SU-DHL-6 (cell line): ENCODE results near the gene ASIC3.

ENCODE experiments used
- H2AFZ ChIP-seq: fragments of 200-600 bp; sonication (generic); 2 replicates; pipeline ENCODE4 v1.6.1; 2014; ENCODE audit warnings: low read depth, mild to moderate bottlenecking, moderate library complexity, mixed read lengths, antibody characterized with exemption, low read length; ENCODE audit not compliant: severe bottlenecking
- H3F3A ChIP-seq: fragments of 200-600 bp; shearing (Covaris generic); 2 replicates; pipeline ENCODE4 v1.6.0; 2016; ENCODE audit warnings: antibody characterized with exemption, mild to moderate bottlenecking; ENCODE audit not compliant: insufficient read depth
- H3K27ac ChIP-seq: fragments of 200-600 bp; sonication (generic); 2 replicates; pipeline ENCODE4 v1.5.1; 2016; ENCODE audit warnings: low read depth, mild to moderate bottlenecking, low read length, moderate library complexity, mixed read lengths
- H3K27me3 ChIP-seq: fragments of 200-600 bp; sonication (generic), shearing (Covaris generic); 2 replicates; pipeline ENCODE4 v1.6.0; 2014; ENCODE audit warnings: mild to moderate bottlenecking, low read length
- H3K36me3 ChIP-seq: fragments of 200-600 bp; sonication (generic); 2 replicates; pipeline ENCODE4 v1.6.1; 2014; ENCODE audit warnings: mild to moderate bottlenecking, low read length, mixed read lengths
- H3K4me2 ChIP-seq: fragments of 300-600, 200-600 bp; shearing (Covaris generic), sonication (generic); 2 replicates; pipeline ENCODE4 v1.6.0; 2014; ENCODE audit warnings: low read length, low read depth, mild to moderate bottlenecking; ENCODE audit not compliant: poor library complexity, severe bottlenecking
- H3K4me3 ChIP-seq: fragments of 200-600 bp; sonication (generic); 2 replicates; pipeline ENCODE4 v1.5.1; 2014; ENCODE audit warnings: antibody characterized with exemption, low read length, mild to moderate bottlenecking, mixed read lengths; ENCODE audit not compliant: insufficient read depth, poor library complexity, severe bottlenecking
- H3K79me2 ChIP-seq: fragments of 200-600 bp; sonication (generic); 2 replicates; pipeline ENCODE4 v1.6.1; 2014; ENCODE audit warnings: mild to moderate bottlenecking, low read length, moderate library complexity; ENCODE audit not compliant: insufficient read depth
- H3K9ac ChIP-seq: fragments of 200-600 bp; sonication (generic); 2 replicates; pipeline ENCODE4 v1.7.0; 2014; ENCODE audit warnings: mild to moderate bottlenecking, low read length
- H3K9me2 ChIP-seq: fragments of 200-600 bp; sonication (generic); replicated peaks from 2 replicates; pipeline ENCODE4 v1.6.1; 2014; ENCODE audit warnings: low read length; ENCODE audit not compliant: insufficient read depth
- H3K9me3 ChIP-seq: fragments of 200-600 bp; sonication (generic); 2 replicates; pipeline ENCODE4 v1.6.1; 2014; ENCODE audit warnings: low read length, mixed read lengths; ENCODE audit not compliant: insufficient read depth
- H4K20me1 ChIP-seq: fragments of 200-600 bp; sonication (generic); 2 replicates; pipeline ENCODE4 v1.6.1; 2014; ENCODE audit warnings: low read depth, mild to moderate bottlenecking, antibody characterized with exemption, low read length, moderate library complexity, mixed read lengths
- CTCF ChIP-seq: fragments of 200-600 bp; sonication (generic); IDR thresholded peaks from one replicate; pipeline ENCODE4 v1.5.1; 2017; ENCODE audit warnings: antibody characterized with exemption, mild to moderate bottlenecking, low read length, moderate library complexity; ENCODE audit not compliant: insufficient read depth, poor library complexity, severe bottlenecking
- EZH2phosphoT487 ChIP-seq: fragments of 200-600 bp; sonication (generic), shearing (Covaris generic); conservative IDR thresholded peaks from 2 replicates; pipeline ENCODE4 v1.6.1; 2018; ENCODE audit warnings: mild to moderate bottlenecking, antibody characterized with exemption, low read length, moderate library complexity, mixed read lengths

The ASIC3 gene

GRCh38 chr7:151005566-151005965 is 42.8 kb upstream of the ASIC3 start:
- Histone ChIP-seq H3K4me3 (no peak overlapping the region), H3K9ac (no peak overlapping the region), H3F3A (no peaks in the 10 kb centered on the region), H3K27ac (no peak overlapping the region), H3K9me3 (no peaks in the 10 kb centered on the region), H3K9me2 (no peaks in the 10 kb centered on the region), H3K36me3 (no peaks in the 10 kb centered on the region), H3K4me2 (no peak overlapping the region), H4K20me1 (no peaks in the 10 kb centered on the region), H3K27me3 (no peaks in the 10 kb centered on the region), H3K79me2 (no peaks in the 10 kb centered on the region), H2AFZ (no peak overlapping the region)
- TF ChIP-seq EZH2phosphoT487 (no peak), CTCF (no peak)

- H3K9me2 ChIP-seq: no peaks in the 10 kb centered on the region
- H3K36me3 ChIP-seq: no peaks in the 10 kb centered on the region
- no peak overlapping the region for H2AFZ ChIP-seq
- no peak overlapping the region for H3K27ac ChIP-seq
- no peak for TF ChIP-seq CTCF
- no peak for TF ChIP-seq EZH2phosphoT487
- H3K4me3 ChIP-seq: no peak overlapping the region
- no peaks in the 10 kb centered on the region for H3K9me3 ChIP-seq
- no peaks in the 10 kb centered on the region for H3K79me2 ChIP-seq
- no peaks in the 10 kb centered on the region for H4K20me1 ChIP-seq
- H3K27me3 ChIP-seq: no peaks in the 10 kb centered on the region
- H3F3A ChIP-seq: no peaks in the 10 kb centered on the region
- H3K9ac ChIP-seq: no peak overlapping the region
- H3K4me2 ChIP-seq: no peak overlapping the region
Measured at GRCh38 chr7:151006590-151007300, 41.6 kb upstream of the ASIC3 start.

- no peak overlapping the region for H2AFZ ChIP-seq
- H3K9me3 ChIP-seq: no peaks in the 10 kb centered on the region
- no peaks in the 10 kb centered on the region for H3K36me3 ChIP-seq
- H3K79me2 ChIP-seq: no peaks in the 10 kb centered on the region
- no peak overlapping the region for H3K27ac ChIP-seq
- no peaks in the 10 kb centered on the region for H3K9me2 ChIP-seq
- H3K4me3 ChIP-seq: no peak overlapping the region
- no peak overlapping the region for H3K4me2 ChIP-seq
- TF ChIP-seq CTCF (no peak), EZH2phosphoT487 (no peak)
- H3K27me3 ChIP-seq: no peaks in the 10 kb centered on the region
- no peak overlapping the region for H3K9ac ChIP-seq
- no peaks in the 10 kb centered on the region for H4K20me1 ChIP-seq
- H3F3A ChIP-seq: no peaks in the 10 kb centered on the region
Measured at GRCh38 chr7:151007469-151007898, 40.8 kb upstream of the ASIC3 start.
